ENCODE results near the gene SLC39A12.

DNA sequence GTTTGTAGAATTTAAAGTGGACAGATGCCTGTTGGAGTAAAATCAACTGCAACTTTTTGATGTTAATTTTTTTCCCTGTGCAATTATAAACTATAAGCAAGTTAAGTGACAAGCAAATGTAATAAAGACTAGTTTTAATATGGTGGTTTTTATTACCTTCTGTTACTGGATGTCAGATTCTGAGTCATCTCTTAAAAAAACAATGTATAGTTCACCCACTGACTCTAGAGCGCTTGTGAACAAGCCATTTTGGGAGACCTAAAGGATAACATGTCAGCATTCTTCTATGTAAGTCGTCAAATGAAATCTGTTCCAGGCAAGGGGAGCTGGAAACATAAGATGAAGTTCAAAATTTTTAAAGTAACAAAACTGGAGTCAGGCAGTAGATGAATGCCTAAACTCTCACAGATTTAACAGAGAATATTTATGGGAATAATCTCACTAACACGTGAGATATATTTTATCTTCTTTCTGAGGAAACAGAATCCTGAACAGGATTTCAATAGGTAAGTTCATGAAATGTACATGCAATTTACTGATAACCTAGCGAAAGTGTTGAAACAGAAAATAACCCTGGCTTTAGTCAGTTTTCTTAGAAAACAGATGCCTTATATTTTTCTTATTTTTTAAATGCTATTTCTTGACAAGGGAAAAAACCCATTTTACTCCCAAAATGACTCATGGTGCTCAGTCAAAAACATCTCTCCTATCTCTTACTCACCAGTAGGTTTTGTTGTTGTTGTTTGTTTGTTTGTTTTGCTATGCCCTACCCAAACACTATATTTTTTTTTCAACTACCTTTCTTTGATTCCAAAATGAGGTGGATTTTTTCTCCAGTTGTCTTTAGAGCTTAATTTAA lies 91.7 kb downstream of the SLC39A12 start:
- TF ChIP-seq, protein P1, sequence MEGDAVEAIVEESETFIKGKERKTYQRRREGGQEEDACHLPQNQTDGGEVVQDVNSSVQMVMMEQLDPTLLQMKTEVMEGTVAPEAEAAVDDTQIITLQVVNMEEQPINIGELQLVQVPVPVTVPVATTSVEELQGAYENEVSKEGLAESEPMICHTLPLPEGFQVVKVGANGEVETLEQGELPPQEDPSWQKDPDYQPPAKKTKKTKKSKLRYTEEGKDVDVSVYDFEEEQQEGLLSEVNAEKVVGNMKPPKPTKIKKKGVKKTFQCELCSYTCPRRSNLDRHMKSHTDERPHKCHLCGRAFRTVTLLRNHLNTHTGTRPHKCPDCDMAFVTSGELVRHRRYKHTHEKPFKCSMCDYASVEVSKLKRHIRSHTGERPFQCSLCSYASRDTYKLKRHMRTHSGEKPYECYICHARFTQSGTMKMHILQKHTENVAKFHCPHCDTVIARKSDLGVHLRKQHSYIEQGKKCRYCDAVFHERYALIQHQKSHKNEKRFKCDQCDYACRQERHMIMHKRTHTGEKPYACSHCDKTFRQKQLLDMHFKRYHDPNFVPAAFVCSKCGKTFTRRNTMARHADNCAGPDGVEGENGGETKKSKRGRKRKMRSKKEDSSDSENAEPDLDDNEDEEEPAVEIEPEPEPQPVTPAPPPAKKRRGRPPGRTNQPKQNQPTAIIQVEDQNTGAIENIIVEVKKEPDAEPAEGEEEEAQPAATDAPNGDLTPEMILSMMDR (conservative IDR thresholded peaks at IDR 0.05), result no peak
- no peak for TF ChIP-seq ZFX (IDR thresholded peaks at IDR 0.05)

Measured in C4-2B (cell line).